MM.1S (cell line): ENCODE results near the gene DNAJC28.

ENCODE experiments used
- DNase-seq: peaks from one replicate; pipeline ENCODE4 v3.0.0-alpha.2; 2015
- H2AFZ ChIP-seq: fragments of 300-600 bp; sonication (generic); 2 replicates; pipeline ENCODE4 v1.6.0; 2016; ENCODE audit warnings: antibody characterized with exemption, low read length
- H3F3A ChIP-seq: fragments of 300-600 bp; sonication (generic); 2 replicates; pipeline ENCODE4 v1.6.1; 2016; ENCODE audit warnings: mild to moderate bottlenecking, antibody characterized with exemption, low read length, moderate library complexity, mixed read lengths; ENCODE audit not compliant: insufficient read depth
- H3K27ac ChIP-seq: fragments of 300-600 bp; sonication (generic); 2 replicates; pipeline ENCODE4 v1.5.1; 2016; ENCODE audit warnings: mild to moderate bottlenecking, low read length
- H3K27me3 ChIP-seq: fragments of 300-600 bp; sonication (generic); replicated peaks from 2 replicates; pipeline ENCODE4 v1.6.0; 2016; ENCODE audit warnings: low read length; ENCODE audit not compliant: insufficient read depth
- H3K36me3 ChIP-seq: fragments of 300-600 bp; sonication (generic); replicated peaks from 2 replicates; pipeline ENCODE4 v1.6.1; 2016; ENCODE audit warnings: mild to moderate bottlenecking, low read length, mixed read lengths; ENCODE audit not compliant: insufficient read depth
- H3K4me1 ChIP-seq: fragments of 300-600 bp; sonication (generic); 2 replicates; pipeline ENCODE4 v1.6.1; 2016; ENCODE audit warnings: low read length, mixed read lengths
- H3K4me2 ChIP-seq: fragments of 300-600 bp; sonication (generic); 2 replicates; pipeline ENCODE4 v1.6.0; 2016; ENCODE audit warnings: low read depth, low read length
- H3K4me3 ChIP-seq: fragments of 300-600 bp; sonication (generic); 2 replicates; pipeline ENCODE4 v1.5.1; 2016; ENCODE audit warnings: low read length, mixed read lengths
- H3K79me2 ChIP-seq: fragments of 300-600 bp; sonication (generic); 2 replicates; pipeline ENCODE4 v1.6.1; 2016; ENCODE audit warnings: mixed run types, low read length, mixed read lengths
- H3K9ac ChIP-seq: fragments of 300-600 bp; sonication (generic); 2 replicates; pipeline ENCODE4 v1.6.1; 2016; ENCODE audit warnings: low read length, mixed read lengths
- H3K9me2 ChIP-seq: fragments of 300-600 bp; sonication (generic); replicated peaks from 2 replicates; pipeline ENCODE4 v1.6.1; 2016; ENCODE audit warnings: mild to moderate bottlenecking, low read length, mixed read lengths; ENCODE audit not compliant: insufficient read depth
- H3K9me3 ChIP-seq: fragments of 300-600 bp; sonication (generic); replicated peaks from 2 replicates; pipeline ENCODE4 v1.6.1; 2016; ENCODE audit warnings: mild to moderate bottlenecking, low read length, mixed read lengths; ENCODE audit not compliant: insufficient read depth
- H4K20me1 ChIP-seq: fragments of 300-600 bp; sonication (generic); 2 replicates; pipeline ENCODE4 v1.6.1; 2016; ENCODE audit warnings: mild to moderate bottlenecking, low read length, moderate library complexity, mixed read lengths; ENCODE audit not compliant: insufficient read depth
- EZH2 ChIP-seq: fragments of 300-600 bp; sonication (generic); optimal IDR thresholded peaks from 2 replicates; pipeline ENCODE3; 2017; ENCODE audit warnings: low read depth, mild to moderate bottlenecking, antibody characterized with exemption, low read length, mixed read lengths
- EZH2phosphoT487 ChIP-seq: fragments of 300-600 bp; sonication (generic); IDR thresholded peaks from 2 replicates; pipeline ENCODE4 v1.6.1; 2018; ENCODE audit warnings: antibody characterized with exemption, low read length
- TF ChIP-seq, protein P1 (sequence below): fragments of 300-600 bp; sonication (generic); IDR thresholded peaks from 2 replicates; pipeline ENCODE4 v1.5.1; 2016; ENCODE audit warnings: antibody characterized with exemption, low read length, mixed read lengths

DNAJC28 gene

DNA sequence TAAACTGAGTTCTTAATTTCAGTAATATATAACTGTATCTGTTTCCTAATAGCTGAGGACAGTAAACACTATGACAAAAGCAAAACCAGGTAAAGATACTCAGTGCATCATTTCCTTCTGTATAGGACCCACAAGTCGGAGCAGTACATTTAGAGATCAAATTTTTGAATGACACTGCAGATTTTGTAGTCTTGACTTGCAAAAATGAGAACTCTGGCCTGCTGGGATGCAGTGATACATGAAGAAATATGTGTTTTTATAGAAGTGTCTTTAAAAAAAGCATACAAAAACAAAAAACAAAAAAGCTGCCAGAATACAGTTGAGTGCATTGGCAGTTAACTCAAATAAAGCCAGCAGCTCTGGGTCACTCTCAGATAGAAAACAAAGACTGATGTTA, 31.4 kb upstream of the DNAJC28 start:
- Histone ChIP-seq H3K9ac (no peak overlapping the region), H3F3A (peaks cover 3% of the 10 kb centered on the region; the same call in 1 of the 2 replicates), H4K20me1 (no peaks in the 10 kb centered on the region), H3K9me3 (no peaks in the 10 kb centered on the region), H2AFZ (no peak overlapping the region), H3K4me1 (no peaks in the 10 kb centered on the region), H3K27ac (no peak overlapping the region), H3K4me2 (no peak overlapping the region), H3K79me2 (no peaks in the 10 kb centered on the region), H3K27me3 (no peaks in the 10 kb centered on the region), H3K4me3 (no peak overlapping the region), H3K9me2 (no peaks in the 10 kb centered on the region), H3K36me3 (peaks cover 6% of the 10 kb centered on the region; the same call in 1 of the 2 replicates)
- DNase-seq = no peak
- no peak for TF ChIP-seq EZH2phosphoT487
- TF ChIP-seq, protein P1, sequence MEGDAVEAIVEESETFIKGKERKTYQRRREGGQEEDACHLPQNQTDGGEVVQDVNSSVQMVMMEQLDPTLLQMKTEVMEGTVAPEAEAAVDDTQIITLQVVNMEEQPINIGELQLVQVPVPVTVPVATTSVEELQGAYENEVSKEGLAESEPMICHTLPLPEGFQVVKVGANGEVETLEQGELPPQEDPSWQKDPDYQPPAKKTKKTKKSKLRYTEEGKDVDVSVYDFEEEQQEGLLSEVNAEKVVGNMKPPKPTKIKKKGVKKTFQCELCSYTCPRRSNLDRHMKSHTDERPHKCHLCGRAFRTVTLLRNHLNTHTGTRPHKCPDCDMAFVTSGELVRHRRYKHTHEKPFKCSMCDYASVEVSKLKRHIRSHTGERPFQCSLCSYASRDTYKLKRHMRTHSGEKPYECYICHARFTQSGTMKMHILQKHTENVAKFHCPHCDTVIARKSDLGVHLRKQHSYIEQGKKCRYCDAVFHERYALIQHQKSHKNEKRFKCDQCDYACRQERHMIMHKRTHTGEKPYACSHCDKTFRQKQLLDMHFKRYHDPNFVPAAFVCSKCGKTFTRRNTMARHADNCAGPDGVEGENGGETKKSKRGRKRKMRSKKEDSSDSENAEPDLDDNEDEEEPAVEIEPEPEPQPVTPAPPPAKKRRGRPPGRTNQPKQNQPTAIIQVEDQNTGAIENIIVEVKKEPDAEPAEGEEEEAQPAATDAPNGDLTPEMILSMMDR = no peak
- TF ChIP-seq EZH2 = no peak

DNA sequence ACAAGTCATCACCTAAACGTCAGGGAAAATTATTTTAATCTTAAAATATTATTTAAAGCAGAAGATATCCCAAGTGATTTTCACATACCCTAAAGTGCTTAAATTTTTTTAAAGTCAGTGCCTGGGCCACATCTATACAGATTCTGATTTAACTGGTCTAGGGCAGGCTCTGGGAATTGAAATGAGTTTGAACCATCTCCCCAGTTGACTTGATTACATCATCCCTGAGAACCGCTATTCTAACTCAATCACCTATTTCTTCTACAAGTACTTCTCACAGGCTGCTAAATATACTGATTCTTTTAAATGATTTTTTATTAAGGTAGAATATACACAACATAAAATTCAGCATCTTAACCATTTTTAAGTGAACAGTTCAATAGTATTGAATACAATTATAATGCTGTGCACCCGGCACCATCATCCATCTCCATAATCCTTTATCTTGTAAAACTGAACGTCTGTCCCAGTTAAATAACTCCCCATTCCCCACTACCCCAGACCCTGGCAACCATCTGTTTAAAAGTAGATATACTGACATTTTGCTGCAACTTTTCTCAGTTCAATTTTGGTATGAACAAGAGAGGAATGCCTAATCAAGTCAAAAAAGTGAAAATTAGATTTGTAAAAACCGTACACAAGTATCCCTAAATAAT, 30.9 kb upstream of the DNAJC28 start:
- Histone ChIP-seq H3K4me3 (no peak overlapping the region), H3K4me1 (no peaks in the 10 kb centered on the region), H3K27ac (no peak overlapping the region), H3K79me2 (no peaks in the 10 kb centered on the region), H3K9ac (no peak overlapping the region), H2AFZ (no peak overlapping the region), H3K9me2 (no peaks in the 10 kb centered on the region), H3K4me2 (no peak overlapping the region), H4K20me1 (no peaks in the 10 kb centered on the region), H3F3A (peaks cover 3% of the 10 kb centered on the region; the same call in 1 of the 2 replicates), H3K36me3 (peaks cover 7% of the 10 kb centered on the region; the same call in 1 of the 2 replicates), H3K27me3 (no peaks in the 10 kb centered on the region), H3K9me3 (no peaks in the 10 kb centered on the region)
- TF ChIP-seq, protein P1 = no peak
- TF ChIP-seq EZH2 (no peak), EZH2phosphoT487 (no peak)
- DNase-seq = no peak

DNA sequence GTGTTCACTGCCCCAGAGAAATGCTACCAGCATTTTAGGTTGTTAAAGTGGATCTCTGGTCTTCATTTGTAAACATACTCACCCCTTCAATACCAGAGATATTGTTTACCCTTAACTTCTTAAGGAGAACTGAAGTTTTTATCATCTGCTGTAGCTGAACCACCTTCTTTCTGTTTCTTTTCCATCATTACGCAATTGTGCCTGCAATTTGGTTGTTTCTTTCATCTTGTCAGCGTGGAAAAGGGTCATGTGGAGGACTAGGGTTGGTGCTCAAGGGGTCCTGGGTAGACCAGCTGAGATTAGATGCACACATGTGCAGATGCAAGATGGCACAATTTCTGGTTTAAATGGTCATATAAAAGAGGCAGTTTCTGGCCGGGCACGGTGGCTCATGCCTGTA, 27.4 kb upstream of the DNAJC28 start:
- TF ChIP-seq, protein P1 = no peak
- no peak for TF ChIP-seq EZH2
- no peak for TF ChIP-seq EZH2phosphoT487
- H3F3A ChIP-seq = peaks cover 3% of the 10 kb centered on the region; the same call in 1 of the 2 replicates

More for the DNA sequence above, 27.4 kb upstream of the DNAJC28 start:
- no peaks in the 10 kb centered on the region for H3K27me3 ChIP-seq
- no peaks in the 10 kb centered on the region for H3K79me2 ChIP-seq
- H3K9me2 ChIP-seq = no peaks in the 10 kb centered on the region
- no peak overlapping the region for H2AFZ ChIP-seq
- no peak overlapping the region for H3K4me3 ChIP-seq
- H3K4me2 ChIP-seq = no peak overlapping the region
- no peak overlapping the region for H3K27ac ChIP-seq
- H3K4me1 ChIP-seq = peaks cover 8% of the 10 kb centered on the region; the same call in 1 of the 2 replicates
- H3K36me3 ChIP-seq = peaks cover 20% of the 10 kb centered on the region; the same call in 1 of the 2 replicates
- no peaks in the 10 kb centered on the region for H4K20me1 ChIP-seq
- no peak overlapping the region for H3K9ac ChIP-seq
- H3K9me3 ChIP-seq = no peaks in the 10 kb centered on the region
- no peak for DNase-seq
